22Rv1 (cell line): Measurements from ENCODE around the gene NXPE3.

ENCODE experiments used
- H3K27ac ChIP-seq: fragments of 450-650 bp; 2 replicates; pipeline ENCODE4 v1.5.1; 2017
- ZFX ChIP-seq: fragments of 450-650 bp; IDR thresholded peaks from 2 replicates; pipeline ENCODE4 v1.6.1; 2017; ENCODE audit warnings: antibody characterized with exemption, borderline replicate concordance
- TF ChIP-seq, protein P1 (sequence below): fragments of 450-650 bp; IDR thresholded peaks from 2 replicates; pipeline ENCODE4 v1.5.1; 2017; ENCODE audit warnings: mild to moderate bottlenecking

NXPE3 gene

DNA sequence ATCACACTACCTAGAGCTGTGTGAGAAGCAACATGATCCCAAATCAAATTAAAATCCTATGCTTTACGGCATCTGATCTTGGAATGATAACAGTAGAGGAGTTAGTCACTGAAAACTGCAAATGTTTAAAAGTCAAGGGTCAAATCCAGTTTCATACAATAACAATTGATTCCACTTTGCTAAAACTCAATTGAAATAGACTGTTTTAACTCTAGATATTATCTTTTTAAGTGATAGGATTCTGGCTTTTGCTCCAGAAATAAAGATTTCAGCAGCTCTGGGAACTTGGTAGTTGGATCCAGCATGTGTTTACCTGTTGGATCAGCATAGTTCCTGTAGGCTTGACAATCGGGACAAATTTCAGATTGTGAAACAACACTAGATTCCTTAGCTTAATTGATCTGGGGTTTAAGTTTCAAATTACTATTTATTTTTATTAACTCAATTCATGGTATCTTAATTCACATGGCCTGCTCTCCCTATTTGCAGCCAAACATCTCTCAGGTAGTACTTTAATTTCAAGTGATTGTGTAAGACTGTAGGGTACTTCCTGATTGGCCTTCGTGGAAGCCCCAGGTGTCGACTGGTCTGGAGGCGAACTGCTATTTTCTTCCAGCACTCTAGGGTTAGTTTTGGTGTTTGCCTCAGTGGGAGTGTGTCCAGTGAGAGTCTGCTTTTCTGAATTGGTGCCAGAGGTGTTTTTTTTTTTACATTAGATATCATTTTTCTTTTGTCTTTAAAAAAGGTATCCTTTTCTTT is 86.9 kb downstream of the NXPE3 start:
- TF ChIP-seq, protein P1, sequence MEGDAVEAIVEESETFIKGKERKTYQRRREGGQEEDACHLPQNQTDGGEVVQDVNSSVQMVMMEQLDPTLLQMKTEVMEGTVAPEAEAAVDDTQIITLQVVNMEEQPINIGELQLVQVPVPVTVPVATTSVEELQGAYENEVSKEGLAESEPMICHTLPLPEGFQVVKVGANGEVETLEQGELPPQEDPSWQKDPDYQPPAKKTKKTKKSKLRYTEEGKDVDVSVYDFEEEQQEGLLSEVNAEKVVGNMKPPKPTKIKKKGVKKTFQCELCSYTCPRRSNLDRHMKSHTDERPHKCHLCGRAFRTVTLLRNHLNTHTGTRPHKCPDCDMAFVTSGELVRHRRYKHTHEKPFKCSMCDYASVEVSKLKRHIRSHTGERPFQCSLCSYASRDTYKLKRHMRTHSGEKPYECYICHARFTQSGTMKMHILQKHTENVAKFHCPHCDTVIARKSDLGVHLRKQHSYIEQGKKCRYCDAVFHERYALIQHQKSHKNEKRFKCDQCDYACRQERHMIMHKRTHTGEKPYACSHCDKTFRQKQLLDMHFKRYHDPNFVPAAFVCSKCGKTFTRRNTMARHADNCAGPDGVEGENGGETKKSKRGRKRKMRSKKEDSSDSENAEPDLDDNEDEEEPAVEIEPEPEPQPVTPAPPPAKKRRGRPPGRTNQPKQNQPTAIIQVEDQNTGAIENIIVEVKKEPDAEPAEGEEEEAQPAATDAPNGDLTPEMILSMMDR, result no peak
- no peak for TF ChIP-seq ZFX

DNA sequence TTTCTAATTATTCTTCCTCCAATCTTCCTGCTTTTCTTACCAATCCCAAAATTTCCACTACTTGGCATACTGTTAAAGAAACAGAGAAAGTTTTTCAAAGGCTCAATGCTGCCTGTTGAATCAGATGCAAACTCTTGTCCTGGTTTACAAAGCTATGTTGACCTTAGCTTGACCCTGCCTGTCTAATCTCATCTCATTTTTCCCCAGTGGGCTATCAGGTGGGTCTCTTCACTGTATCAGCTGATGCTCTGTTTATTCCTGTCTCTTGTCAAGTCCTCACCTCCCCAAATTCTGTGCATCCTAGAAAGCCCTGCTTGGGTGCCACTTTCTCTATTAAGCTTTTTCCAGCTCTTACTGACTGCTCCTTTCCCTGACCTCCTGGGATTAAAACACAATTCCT is 88.5 kb downstream of the NXPE3 start:
- TF ChIP-seq, protein P1, result no peak
- TF ChIP-seq ZFX, result no peak

More for the DNA sequence above, 86.9 kb downstream of the NXPE3 start:
- peak overlapping the region; percentile 62 for H3K27ac ChIP-seq

DNA sequence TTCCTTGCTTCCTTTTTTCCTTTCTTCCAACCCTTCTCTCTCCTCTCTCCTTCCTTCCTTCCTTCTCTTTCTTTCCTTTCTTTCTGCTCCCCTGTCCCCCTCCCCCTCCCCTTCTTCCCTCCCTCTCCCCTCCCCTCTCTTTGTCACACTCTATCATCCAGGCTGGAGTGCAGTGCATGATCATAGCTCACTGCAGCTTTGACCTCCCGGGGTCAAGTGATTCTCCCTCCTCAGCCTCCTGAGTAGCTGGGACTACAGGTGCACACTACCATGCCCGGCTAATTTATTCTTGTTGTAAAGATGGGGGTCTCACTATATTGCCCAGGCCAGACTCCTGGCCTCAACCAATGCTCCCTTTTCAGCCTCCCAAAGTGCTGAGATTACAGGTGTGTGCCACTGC is 89.0 kb downstream of the NXPE3 start:
- H3K27ac ChIP-seq, result peak overlapping the region; percentile 73
- no peak for TF ChIP-seq ZFX
- TF ChIP-seq, protein P1, result no peak

More for the DNA sequence above, 88.5 kb downstream of the NXPE3 start:
- peak overlapping the region; percentile 73 for H3K27ac ChIP-seq

GRCh38 chr3:101868534-101869464 is 89.8 kb downstream of the NXPE3 start:
- TF ChIP-seq ZFX, result no peak
- TF ChIP-seq, protein P1, result no peak
- peak overlapping the region; percentile 73 for H3K27ac ChIP-seq

GRCh38 chr3:101870138-101870537 is 91.1 kb downstream of the NXPE3 start:
- TF ChIP-seq, protein P1, result no peak
- no peak for TF ChIP-seq ZFX

DNA sequence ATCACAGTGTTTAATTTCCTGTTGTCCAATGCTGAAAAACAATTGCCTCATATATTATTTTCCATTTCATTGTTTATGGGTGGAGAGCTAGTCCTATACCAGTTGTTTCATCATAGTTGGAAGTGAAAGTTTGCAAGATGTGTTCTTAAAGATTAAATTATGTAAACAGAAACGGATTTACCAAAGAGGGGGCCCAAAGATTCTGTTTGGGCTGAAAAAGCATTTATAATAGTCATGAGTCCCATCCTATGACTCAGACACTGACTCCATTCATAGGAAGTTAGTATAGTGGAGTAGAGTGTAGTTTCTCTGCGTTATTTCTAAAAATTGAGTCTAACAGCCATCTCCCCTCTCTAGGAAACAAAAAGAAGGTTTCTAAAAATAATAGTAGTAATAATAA is 94.6 kb downstream of the NXPE3 start:
- TF ChIP-seq ZFX, result no peak
- TF ChIP-seq, protein P1, result no peak
- H3K27ac ChIP-seq, result no peak overlapping the region

More at GRCh38 chr3:101870138-101870537, 91.1 kb downstream of the NXPE3 start:
- H3K27ac ChIP-seq, result no peak overlapping the region

GRCh38 chr3:101876142-101876541 is 97.1 kb downstream of the NXPE3 start:
- TF ChIP-seq, protein P1, result no peak
- TF ChIP-seq ZFX, result no peak
- no peak overlapping the region for H3K27ac ChIP-seq
